ENCODE results near the gene IGFBP3. TPM values are rescaled to one million over a fixed set of nuclear protein-coding genes. Genes with fewer than 3 reads are reported as not detected.
A peak's percentile ranks its signal among the peaks of the same experiment; 100 is the strongest.

The IGFBP3 gene
- total and polyA plus RNA-seq, 2 experiments from 2014 or later = 12.2 to 19.1 TPM

DNA sequence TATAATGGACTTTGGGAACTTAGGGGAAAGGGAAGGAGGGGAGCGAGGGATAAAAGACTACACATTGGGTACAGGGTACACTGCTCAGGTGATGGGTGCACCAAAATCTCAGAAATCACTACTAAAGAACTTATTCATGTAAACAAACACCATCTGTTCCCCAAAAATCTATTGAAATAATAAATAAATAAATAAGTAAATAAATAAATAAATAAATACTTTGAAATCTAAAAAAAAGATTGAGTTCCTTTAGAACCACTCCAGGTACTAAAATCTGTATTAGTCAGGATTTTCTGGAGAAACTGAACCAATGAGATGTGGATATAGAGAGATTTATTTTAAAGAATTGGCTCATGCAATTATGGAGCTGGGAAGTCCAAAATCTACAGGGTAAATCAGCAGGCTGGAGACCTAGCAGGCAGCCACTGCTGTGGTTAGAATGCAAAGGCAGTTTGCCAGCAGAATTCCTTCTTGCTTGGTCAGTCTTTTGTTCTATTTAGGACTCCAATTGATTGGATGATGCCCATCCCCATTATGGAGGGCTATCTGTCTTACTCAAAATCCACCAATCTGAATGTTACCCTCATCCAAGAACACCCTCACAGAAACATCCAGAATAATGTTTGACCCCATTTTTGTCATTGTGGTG lies 23.9 kb downstream of the IGFBP3 start:
- Histone ChIP-seq H3K27me3 (peaks cover 49% of the 10 kb centered on the region), H3K4me3 (no peak overlapping the region), H3K4me1 (ENCODE audit: low read depth) (no peaks in the 10 kb centered on the region), H3K36me3 (no peaks in the 10 kb centered on the region), H3K27ac (no peak overlapping the region), H3K9me3 (ENCODE audit: low read depth) (no peaks in the 10 kb centered on the region)
- TF ChIP-seq, protein P1, sequence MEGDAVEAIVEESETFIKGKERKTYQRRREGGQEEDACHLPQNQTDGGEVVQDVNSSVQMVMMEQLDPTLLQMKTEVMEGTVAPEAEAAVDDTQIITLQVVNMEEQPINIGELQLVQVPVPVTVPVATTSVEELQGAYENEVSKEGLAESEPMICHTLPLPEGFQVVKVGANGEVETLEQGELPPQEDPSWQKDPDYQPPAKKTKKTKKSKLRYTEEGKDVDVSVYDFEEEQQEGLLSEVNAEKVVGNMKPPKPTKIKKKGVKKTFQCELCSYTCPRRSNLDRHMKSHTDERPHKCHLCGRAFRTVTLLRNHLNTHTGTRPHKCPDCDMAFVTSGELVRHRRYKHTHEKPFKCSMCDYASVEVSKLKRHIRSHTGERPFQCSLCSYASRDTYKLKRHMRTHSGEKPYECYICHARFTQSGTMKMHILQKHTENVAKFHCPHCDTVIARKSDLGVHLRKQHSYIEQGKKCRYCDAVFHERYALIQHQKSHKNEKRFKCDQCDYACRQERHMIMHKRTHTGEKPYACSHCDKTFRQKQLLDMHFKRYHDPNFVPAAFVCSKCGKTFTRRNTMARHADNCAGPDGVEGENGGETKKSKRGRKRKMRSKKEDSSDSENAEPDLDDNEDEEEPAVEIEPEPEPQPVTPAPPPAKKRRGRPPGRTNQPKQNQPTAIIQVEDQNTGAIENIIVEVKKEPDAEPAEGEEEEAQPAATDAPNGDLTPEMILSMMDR (IDR thresholded peaks at IDR 0.05; ENCODE audit: low read depth, low read length) = no peak
- peak in 1 of 2 donors; percentile 86 for DNase-seq (ENCODE audit: low read depth in 1 of 2, low spot score in 1 of 2)

DNA sequence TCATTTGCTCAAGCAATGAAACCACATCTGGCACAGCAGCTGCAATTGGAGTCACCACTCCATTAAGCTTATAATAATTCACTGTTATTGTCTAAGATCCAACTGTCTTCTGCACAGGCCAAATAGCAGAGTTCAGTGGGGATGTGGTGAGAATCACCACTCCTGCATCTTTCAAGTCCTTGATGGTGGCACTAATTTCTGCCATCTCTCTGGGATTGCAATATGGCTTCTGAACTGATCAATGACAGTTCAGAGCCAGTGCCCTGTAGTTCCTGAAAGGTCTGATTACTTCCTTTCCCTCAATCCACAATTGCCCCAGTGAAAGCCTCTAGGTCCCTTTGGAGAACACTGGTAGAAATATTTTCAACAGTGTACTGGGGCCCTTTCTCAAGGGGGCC lies 26.4 kb downstream of the IGFBP3 start:
- no peaks in the 10 kb centered on the region for H3K9me3 ChIP-seq (ENCODE audit: low read depth)
- no peak overlapping the region for H3K27ac ChIP-seq
- no peaks in the 10 kb centered on the region for H3K4me1 ChIP-seq (ENCODE audit: low read depth)
- TF ChIP-seq, protein P1 (IDR thresholded peaks at IDR 0.05; ENCODE audit: low read depth, low read length) = no peak
- H3K36me3 ChIP-seq = no peaks in the 10 kb centered on the region
- no peak for DNase-seq (ENCODE audit: low read depth in 1 of 2, low spot score in 1 of 2)
- H3K4me3 ChIP-seq = no peak overlapping the region
- peaks cover 67% of the 10 kb centered on the region for H3K27me3 ChIP-seq

DNA sequence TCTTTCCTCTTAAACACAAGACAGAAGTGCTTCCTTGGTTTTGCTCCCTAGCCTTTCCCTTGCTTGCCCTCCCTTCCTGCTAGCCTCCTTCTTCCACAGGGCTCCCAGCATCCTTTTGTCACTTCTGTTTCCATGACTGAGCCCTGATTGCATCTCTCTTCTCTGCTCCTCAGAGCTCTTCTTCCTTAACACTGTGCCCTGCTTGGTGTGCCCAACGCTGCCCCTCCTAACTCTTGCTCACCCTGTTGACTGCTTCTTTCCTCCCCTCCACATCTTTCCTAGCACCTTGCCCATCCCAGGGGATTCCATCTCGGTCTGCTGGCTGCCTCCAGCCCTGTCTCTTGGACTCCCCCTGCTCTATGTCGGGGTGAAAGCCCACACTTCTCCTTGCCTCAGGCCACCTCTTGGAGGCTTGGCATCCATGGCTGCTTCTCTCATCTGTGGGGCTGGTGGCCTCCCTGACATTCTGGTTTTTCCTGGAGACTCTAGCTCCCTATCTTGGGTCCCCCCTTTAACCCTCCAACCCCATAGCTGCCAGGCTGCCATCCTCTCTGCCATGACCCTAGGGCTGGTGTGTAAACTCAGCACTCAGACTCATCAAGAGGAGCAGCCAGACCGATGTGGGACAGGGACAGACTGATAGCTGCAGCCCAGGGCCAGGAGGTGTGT lies 26.9 kb downstream of the IGFBP3 start:
- Histone ChIP-seq H3K36me3 (no peaks in the 10 kb centered on the region), H3K4me1 (ENCODE audit: low read depth) (no peaks in the 10 kb centered on the region), H3K9me3 (ENCODE audit: low read depth) (no peaks in the 10 kb centered on the region), H3K4me3 (no peak overlapping the region), H3K27ac (no peak overlapping the region), H3K27me3 (peaks cover 72% of the 10 kb centered on the region)
- DNase-seq (ENCODE audit: low read depth in 1 of 2, low spot score in 1 of 2) = no peak
- TF ChIP-seq, protein P1 (IDR thresholded peaks at IDR 0.05; ENCODE audit: low read depth, low read length) = no peak

DNA sequence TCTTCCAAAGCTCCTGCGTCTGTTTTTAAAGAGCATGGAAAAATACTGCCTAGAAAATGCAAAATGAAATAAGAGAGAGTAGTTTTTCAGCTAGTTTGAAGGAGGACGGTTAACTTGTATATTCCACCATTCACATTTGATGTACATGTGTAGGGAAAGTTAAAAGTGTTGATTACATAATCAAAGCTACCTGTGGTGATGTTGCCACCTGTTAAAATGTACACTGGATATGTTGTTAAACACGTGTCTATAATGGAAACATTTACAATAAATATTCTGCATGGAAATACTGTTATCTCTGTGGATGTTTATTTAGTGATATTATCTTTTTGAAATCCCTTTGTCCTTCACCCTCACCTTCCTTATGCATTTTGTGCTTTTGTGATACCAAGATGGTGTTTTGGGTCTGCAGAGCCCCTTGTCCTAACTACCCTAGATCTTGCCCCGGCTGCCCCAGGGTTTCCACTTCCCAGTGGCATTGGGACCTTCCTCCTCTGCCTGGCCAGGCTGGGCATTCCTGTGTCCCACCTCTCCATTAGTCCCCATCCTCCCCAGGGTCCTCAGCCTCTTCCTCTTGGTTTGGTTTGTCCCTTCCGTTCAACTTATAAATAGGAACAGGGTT lies 27.6 kb downstream of the IGFBP3 start:
- TF ChIP-seq, protein P1 (IDR thresholded peaks at IDR 0.05; ENCODE audit: low read depth, low read length) = no peak
- Histone ChIP-seq H3K27ac (no peak overlapping the region), H3K36me3 (no peaks in the 10 kb centered on the region), H3K27me3 (peaks cover 79% of the 10 kb centered on the region), H3K9me3 (ENCODE audit: low read depth) (no peaks in the 10 kb centered on the region), H3K4me1 (ENCODE audit: low read depth) (no peaks in the 10 kb centered on the region), H3K4me3 (no peak overlapping the region)
- DNase-seq (ENCODE audit: low read depth in 1 of 2, low spot score in 1 of 2) = no peak

DNA sequence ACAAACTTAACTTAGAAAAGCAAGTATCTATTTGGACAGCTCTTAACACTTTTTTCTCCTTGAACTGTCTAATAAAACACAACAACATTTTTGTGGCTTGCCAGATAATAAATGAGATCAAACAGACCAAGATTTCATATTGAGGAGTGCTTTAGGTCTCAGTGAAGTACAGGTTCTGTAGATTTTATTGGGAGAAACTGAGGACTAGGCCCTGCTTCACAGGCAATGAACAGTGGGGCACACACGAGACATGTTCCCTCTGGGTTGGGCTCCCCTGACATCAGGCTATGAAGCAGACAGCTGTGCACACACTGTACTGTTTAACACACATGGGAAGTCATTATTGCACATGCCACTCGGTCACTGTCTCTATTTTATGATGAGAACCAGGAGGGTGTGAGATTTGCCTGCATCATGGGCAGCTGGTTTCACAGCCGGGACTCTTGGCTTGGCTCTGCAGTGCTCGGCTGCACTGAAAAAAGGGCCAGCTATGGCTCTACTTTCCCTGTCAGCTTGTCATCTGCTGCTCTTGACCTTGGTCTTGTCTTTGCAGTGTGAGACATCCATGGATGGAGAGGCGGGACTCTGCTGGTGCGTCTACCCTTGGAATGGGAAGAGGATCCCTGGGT lies 28.6 kb downstream of the IGFBP3 start:
- Histone ChIP-seq H3K27me3 (peaks cover 85% of the 10 kb centered on the region), H3K36me3 (no peaks in the 10 kb centered on the region), H3K4me3 (no peak overlapping the region), H3K4me1 (ENCODE audit: low read depth) (no peaks in the 10 kb centered on the region), H3K9me3 (ENCODE audit: low read depth) (no peaks in the 10 kb centered on the region), H3K27ac (no peak overlapping the region)
- DNase-seq (ENCODE audit: low read depth in 1 of 2, low spot score in 1 of 2) = no peak
- TF ChIP-seq, protein P1 (IDR thresholded peaks at IDR 0.05; ENCODE audit: low read depth, low read length) = no peak

Data from cardiac muscle cell (in vitro differentiated cells and primary cell).